ENCODE measurements around the gene SCARB1.

Gene SCARB1

GRCh38 chr12:124832856-124833255 is 30.8 kb downstream of the SCARB1 start:
- TF ChIP-seq CTCF (IDR thresholded peaks at IDR 0.05; ENCODE audit: insufficient read depth, low read length, poor library complexity, severe bottlenecking), result no peak
- peaks cover 5% of the 10 kb centered on the region for H3K36me3 ChIP-seq (ENCODE audit: control insufficient read depth, insufficient read depth, low read length)
- H3K4me3 ChIP-seq (replicated peaks; ENCODE audit: low read depth, low read length), result no peak overlapping the region
- H3K27me3 ChIP-seq (replicated peaks; ENCODE audit: control insufficient read depth, insufficient read depth, low read length), result no peaks in the 10 kb centered on the region
- no peak for DNase-seq (ENCODE audit: extremely low read depth, insufficient read length)

- Histone ChIP-seq H3K4me3 (replicated peaks; ENCODE audit: low read depth, low read length) (no peak overlapping the region), H3K36me3 (ENCODE audit: control insufficient read depth, insufficient read depth, low read length) (peaks cover 5% of the 10 kb centered on the region; the same call in 1 of the 2 replicates), H3K27me3 (replicated peaks; ENCODE audit: control insufficient read depth, insufficient read depth, low read length) (no peaks in the 10 kb centered on the region)
- no peak for DNase-seq (ENCODE audit: extremely low read depth, insufficient read length)
- TF ChIP-seq CTCF (IDR thresholded peaks at IDR 0.05; ENCODE audit: insufficient read depth, low read length, poor library complexity, severe bottlenecking), result no peak
These were observed 32.1 kb downstream of the SCARB1 start for GRCh38 chr12:124831590-124831989.

GRCh38 chr12:124830306-124830705 is 33.4 kb downstream of the SCARB1 start:
- Histone ChIP-seq H3K27me3 (replicated peaks; ENCODE audit: control insufficient read depth, insufficient read depth, low read length) (no peaks in the 10 kb centered on the region), H3K4me3 (replicated peaks; ENCODE audit: low read depth, low read length) (no peak overlapping the region), H3K36me3 (ENCODE audit: control insufficient read depth, insufficient read depth, low read length) (peaks cover 5% of the 10 kb centered on the region; the same call in 1 of the 2 replicates)
- no peak for DNase-seq (ENCODE audit: extremely low read depth, insufficient read length)
- no peak for TF ChIP-seq CTCF (IDR thresholded peaks at IDR 0.05; ENCODE audit: insufficient read depth, low read length, poor library complexity, severe bottlenecking)

GRCh38 chr12:124829708-124830304 is 33.9 kb downstream of the SCARB1 start:
- no peaks in the 10 kb centered on the region for H3K27me3 ChIP-seq (replicated peaks; ENCODE audit: control insufficient read depth, insufficient read depth, low read length)
- no peak overlapping the region for H3K4me3 ChIP-seq (replicated peaks; ENCODE audit: low read depth, low read length)
- DNase-seq (ENCODE audit: extremely low read depth, insufficient read length), result no peak
- TF ChIP-seq CTCF (IDR thresholded peaks at IDR 0.05; ENCODE audit: insufficient read depth, low read length, poor library complexity, severe bottlenecking), result no peak
- peaks cover 5% of the 10 kb centered on the region; the same call in 1 of the 2 replicates for H3K36me3 ChIP-seq (ENCODE audit: control insufficient read depth, insufficient read depth, low read length)

GRCh38 chr12:124829008-124829707 is 34.5 kb downstream of the SCARB1 start:
- H3K36me3 ChIP-seq (ENCODE audit: control insufficient read depth, insufficient read depth, low read length), result peaks cover 7% of the 10 kb centered on the region; the same call in 1 of the 2 replicates
- no peaks in the 10 kb centered on the region for H3K27me3 ChIP-seq (replicated peaks; ENCODE audit: control insufficient read depth, insufficient read depth, low read length)
- no peak overlapping the region for H3K4me3 ChIP-seq (replicated peaks; ENCODE audit: low read depth, low read length)
- no peak for TF ChIP-seq CTCF (IDR thresholded peaks at IDR 0.05; ENCODE audit: insufficient read depth, low read length, poor library complexity, severe bottlenecking)
- DNase-seq (ENCODE audit: extremely low read depth, insufficient read length), result no peak

All from GM06990 (cell line).